HEK293 (cell line): ENCODE measurements around the gene LDB1.

Source experiments
- CTCF ChIA-PET: fragments of 350-600 bp; formaldehyde crosslinking; extraction: SDS; loops from one replicate; lab custom pipeline; 2021; ENCODE audit warnings: antibody characterized with exemption; lab: Yijun Ruan, JAX
- POLR2A ChIA-PET: fragments of 300-600 bp; formaldehyde crosslinking; extraction: SDS; loops from one replicate; lab custom pipeline; 2020; ENCODE audit warnings: antibody characterized with exemption, inconsistent platforms; lab: Yijun Ruan, JAX
- H3K27ac ChIP-seq: fragments of 200-500 bp; sonication (Bioruptor generic); 2 replicates; pipeline ENCODE4 v1.5.1; 2014; ENCODE audit warnings: low read depth, low read length, control low read depth, inconsistent platforms; ENCODE audit errors: extremely low read depth
- H3K36me3 ChIP-seq, 2 experiments: fragments of 200-500 bp in 1 of 2; sonication (Bioruptor generic) in 1 of 2; 1 replicate in 1 of 2; 2 replicates in 1 of 2; pipeline ENCODE4 v1.5.1; 2014 to 2017; ENCODE audit warnings: inconsistent platforms in 2 of 2, low read length in 2 of 2; ENCODE audit not compliant: control insufficient read depth in 2 of 2, insufficient read depth in 1 of 2
- H3K4me1 ChIP-seq: fragments of 200-500 bp; sonication (Bioruptor generic); 2 replicates; pipeline ENCODE4 v1.5.1; 2014; ENCODE audit warnings: mild to moderate bottlenecking, low read length, inconsistent platforms; ENCODE audit not compliant: control insufficient read depth, insufficient read depth
- H3K4me3 ChIP-seq: 2 replicates; pipeline ENCODE4 v1.5.1; 2011; ENCODE audit warnings: low read depth, mild to moderate bottlenecking, control low read depth, low read length, moderate library complexity
- H3K9me3 ChIP-seq: fragments of 200-500 bp; sonication (Bioruptor generic); 2 replicates; pipeline ENCODE4 v1.5.1; 2014; ENCODE audit warnings: low read depth, low read length, inconsistent platforms; ENCODE audit not compliant: control insufficient read depth, insufficient read depth
- GLIS1 ChIP-seq: fragments of 450-650 bp; formaldehyde crosslinking; IDR thresholded peaks from 2 replicates; pipeline ENCODE4 v1.5.1; 2016; ENCODE audit warnings: missing biosample characterization, missing genetic modification characterization
- PATZ1 ChIP-seq: fragments of 450-650 bp; formaldehyde crosslinking; IDR thresholded peaks from 2 replicates; pipeline ENCODE4 v1.5.1; 2016; ENCODE audit warnings: missing biosample characterization, missing genetic modification characterization
- SP3 ChIP-seq: fragments of 450-650 bp; formaldehyde crosslinking; IDR thresholded peaks from 2 replicates; pipeline ENCODE4 v1.5.1; 2016; ENCODE audit warnings: missing biosample characterization, missing genetic modification characterization
- WT1 ChIP-seq: fragments of 450-650 bp; formaldehyde crosslinking; IDR thresholded peaks from 2 replicates; pipeline ENCODE4 v1.5.1; 2016; ENCODE audit warnings: missing biosample characterization, missing genetic modification characterization
- ZBTB48 ChIP-seq: fragments of 450-650 bp; formaldehyde crosslinking; IDR thresholded peaks from 2 replicates; pipeline ENCODE4 v1.5.1; 2016; ENCODE audit warnings: missing biosample characterization, missing genetic modification characterization
- ZEB2 ChIP-seq: fragments of 450-650 bp; formaldehyde crosslinking; IDR thresholded peaks from 2 replicates; pipeline ENCODE4 v1.5.1; 2016; ENCODE audit warnings: missing biosample characterization, missing genetic modification characterization
- ZNF19 ChIP-seq: fragments of 450-650 bp; formaldehyde crosslinking; IDR thresholded peaks from 2 replicates; pipeline ENCODE4; 2016; ENCODE audit warnings: missing biosample characterization, missing genetic modification characterization, low read depth
- ZNF335 ChIP-seq: fragments of 450-650 bp; formaldehyde crosslinking; conservative IDR thresholded peaks from 2 replicates; pipeline ENCODE4 v1.5.1; 2016; ENCODE audit warnings: missing biosample characterization, missing genetic modification characterization
- ZNF394 ChIP-seq: fragments of 450-650 bp; formaldehyde crosslinking; IDR thresholded peaks from 2 replicates; pipeline ENCODE4 v1.5.1; 2016; ENCODE audit warnings: missing biosample characterization, missing genetic modification characterization, mild to moderate bottlenecking, moderate library complexity, borderline replicate concordance
- ZNF416 ChIP-seq: fragments of 450-650 bp; formaldehyde crosslinking; IDR thresholded peaks from 2 replicates; pipeline ENCODE4 v1.5.1; 2016; ENCODE audit warnings: missing biosample characterization, missing genetic modification characterization
- ZNF530 ChIP-seq: fragments of 450-650 bp; formaldehyde crosslinking; IDR thresholded peaks from 2 replicates; pipeline ENCODE4 v1.5.1; 2016; ENCODE audit warnings: low read depth, missing biosample characterization, missing genetic modification characterization
- ZNF600 ChIP-seq: fragments of 450-650 bp; formaldehyde crosslinking; IDR thresholded peaks from 2 replicates; pipeline ENCODE4 v1.5.1; 2016; ENCODE audit warnings: missing biosample characterization, missing genetic modification characterization
- ZNF623 ChIP-seq: fragments of 450-650 bp; formaldehyde crosslinking; IDR thresholded peaks from 2 replicates; pipeline ENCODE4 v1.5.1; 2016; ENCODE audit warnings: missing biosample characterization, missing genetic modification characterization
- ZNF677 ChIP-seq: fragments of 450-650 bp; IDR thresholded peaks from 2 replicates; pipeline ENCODE4 v1.5.0; 2018; ENCODE audit warnings: missing biosample characterization, mild to moderate bottlenecking, missing genetic modification characterization, moderate library complexity
- ZNF791 ChIP-seq: fragments of 450-650 bp; formaldehyde crosslinking; IDR thresholded peaks from 2 replicates; pipeline ENCODE4 v1.5.1; 2016; ENCODE audit warnings: missing biosample characterization, missing genetic modification characterization
- ZNF792 ChIP-seq: fragments of 450-650 bp; formaldehyde crosslinking; IDR thresholded peaks from 2 replicates; pipeline ENCODE4 v1.5.1; 2016; ENCODE audit warnings: missing biosample characterization, missing genetic modification characterization
- TF ChIP-seq, protein P1 (sequence below): fragments of 450-650 bp; formaldehyde crosslinking; conservative IDR thresholded peaks from 2 replicates; pipeline ENCODE4 v1.5.1; 2016; ENCODE audit warnings: low read depth, missing biosample characterization, missing genetic modification characterization
- TF ChIP-seq, protein P2 (sequence below): fragments of 450-650 bp; formaldehyde crosslinking; IDR thresholded peaks from 2 replicates; pipeline ENCODE4 v1.5.1; 2016; ENCODE audit warnings: missing biosample characterization, missing genetic modification characterization, borderline replicate concordance
- TF ChIP-seq, protein P3 (sequence below): fragments of 450-650 bp; formaldehyde crosslinking; IDR thresholded peaks from 2 replicates; pipeline ENCODE4 v1.5.1; 2016; ENCODE audit warnings: missing biosample characterization, missing genetic modification characterization
- TF ChIP-seq, protein P4 (sequence below): fragments of 450-650 bp; formaldehyde crosslinking; IDR thresholded peaks from 2 replicates; pipeline ENCODE4 v1.5.1; 2017; ENCODE audit warnings: missing biosample characterization, missing genetic modification characterization

LDB1 gene

DNA sequence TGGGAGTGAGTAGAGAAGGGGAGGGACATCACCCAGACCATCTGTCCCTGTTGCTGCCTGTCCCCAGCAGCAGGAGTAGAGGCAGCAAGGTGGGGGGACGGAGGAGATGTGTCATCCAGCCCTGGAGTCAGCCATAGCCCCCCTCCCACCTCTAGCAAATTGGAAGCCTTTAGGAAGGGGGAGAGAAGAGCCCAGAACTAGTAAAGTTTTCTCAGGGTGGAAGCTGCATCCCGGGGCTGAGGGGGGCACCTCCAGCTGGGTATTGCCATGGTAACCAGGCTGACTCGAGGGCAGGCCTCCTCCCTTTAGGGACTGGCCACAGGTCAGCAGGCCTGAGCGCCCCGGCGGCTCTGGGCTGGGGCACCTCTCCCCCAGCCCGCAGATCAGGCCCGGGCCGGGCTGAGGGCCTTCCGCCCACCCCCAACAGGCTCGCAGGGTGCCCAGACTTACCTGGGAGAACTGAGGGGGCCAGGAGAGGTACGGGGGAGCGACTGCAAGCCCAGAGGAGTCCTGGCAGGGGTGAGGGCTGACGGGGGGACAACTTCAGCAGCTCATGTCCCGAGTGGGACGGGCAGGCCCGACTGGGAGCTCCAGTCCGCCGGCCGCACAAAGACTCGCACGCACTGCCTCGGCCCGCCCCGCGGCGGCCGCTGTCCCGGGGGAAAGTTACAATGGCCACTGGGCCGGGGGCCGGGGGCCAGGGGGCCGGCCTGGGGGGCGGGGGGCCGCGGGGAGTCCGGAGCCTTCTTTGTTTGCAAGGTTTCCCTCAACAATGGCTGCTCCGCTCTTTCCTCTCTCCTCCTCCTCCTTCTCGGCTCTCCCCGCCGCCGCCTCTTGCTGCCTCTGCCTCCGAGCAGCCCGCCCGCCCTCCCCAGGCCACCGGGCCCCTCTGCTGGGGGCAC is 6.0 kb downstream of the LDB1 start:
- ChIA-PET POLR2A (interaction anchor here (0.7 to 2.2 kb wide), 18 partner anchors 8 to 1074 kb away, joined by 3 to 26 read pairs (median 6); partner anchors contain the start of genes ARMH3, GBF1, NOLC1 and PPRC1), CTCF (interaction anchor here (1.2 to 2.9 kb wide), 2 partner anchors 13 to 41 kb away, joined by 4 to 9 read pairs; no protein-coding TSS in a partner anchor)
- H3K4me3 ChIP-seq, result peak overlapping the region; percentile 70
- H3K9me3 ChIP-seq, result no peaks in the 10 kb centered on the region
- H3K27ac ChIP-seq, result peak overlapping the region; percentile 73; the same call in 1 of the 2 replicates
- H3K4me1 ChIP-seq, result peaks cover 42% of the 10 kb centered on the region
- peaks cover 13 to 27% of the 10 kb centered on the region in 2 experiments; a peak in 2 of 3 replicates for H3K36me3 ChIP-seq
- TF ChIP-seq ZNF335 (tag by site-specific recombination) (peak; percentile 94), ZNF416 (no peak), ZNF600 (tag by site-specific recombination) (peak; percentile 55), ZNF394 (0 out of 2 replicates have a peak, but pooled peaks have one; percentile 14), GLIS1 (tag by site-specific recombination) (peak; percentile 93), PATZ1 (tag by site-specific recombination) (peak; percentile 70), SP3 (tag by site-specific recombination) (0 out of 2 replicates have a peak, but pooled peaks have one; percentile 22), ZNF677 (tag by site-specific recombination) (no peak), ZNF19 (tag by site-specific recombination) (no peak), ZNF530 (tag by site-specific recombination) (no peak), ZEB2 (tag by site-specific recombination) (no peak), ZBTB48 (tag by site-specific recombination) (peak; percentile 32; the same call in 1 of the 2 replicates), ZNF623 (tag by site-specific recombination) (no peak), ZNF792 (tag by site-specific recombination) (no peak), ZNF791 (tag by site-specific recombination) (no peak), WT1 (tag by site-specific recombination) (no peak)
- TF ChIP-seq, protein P1, sequence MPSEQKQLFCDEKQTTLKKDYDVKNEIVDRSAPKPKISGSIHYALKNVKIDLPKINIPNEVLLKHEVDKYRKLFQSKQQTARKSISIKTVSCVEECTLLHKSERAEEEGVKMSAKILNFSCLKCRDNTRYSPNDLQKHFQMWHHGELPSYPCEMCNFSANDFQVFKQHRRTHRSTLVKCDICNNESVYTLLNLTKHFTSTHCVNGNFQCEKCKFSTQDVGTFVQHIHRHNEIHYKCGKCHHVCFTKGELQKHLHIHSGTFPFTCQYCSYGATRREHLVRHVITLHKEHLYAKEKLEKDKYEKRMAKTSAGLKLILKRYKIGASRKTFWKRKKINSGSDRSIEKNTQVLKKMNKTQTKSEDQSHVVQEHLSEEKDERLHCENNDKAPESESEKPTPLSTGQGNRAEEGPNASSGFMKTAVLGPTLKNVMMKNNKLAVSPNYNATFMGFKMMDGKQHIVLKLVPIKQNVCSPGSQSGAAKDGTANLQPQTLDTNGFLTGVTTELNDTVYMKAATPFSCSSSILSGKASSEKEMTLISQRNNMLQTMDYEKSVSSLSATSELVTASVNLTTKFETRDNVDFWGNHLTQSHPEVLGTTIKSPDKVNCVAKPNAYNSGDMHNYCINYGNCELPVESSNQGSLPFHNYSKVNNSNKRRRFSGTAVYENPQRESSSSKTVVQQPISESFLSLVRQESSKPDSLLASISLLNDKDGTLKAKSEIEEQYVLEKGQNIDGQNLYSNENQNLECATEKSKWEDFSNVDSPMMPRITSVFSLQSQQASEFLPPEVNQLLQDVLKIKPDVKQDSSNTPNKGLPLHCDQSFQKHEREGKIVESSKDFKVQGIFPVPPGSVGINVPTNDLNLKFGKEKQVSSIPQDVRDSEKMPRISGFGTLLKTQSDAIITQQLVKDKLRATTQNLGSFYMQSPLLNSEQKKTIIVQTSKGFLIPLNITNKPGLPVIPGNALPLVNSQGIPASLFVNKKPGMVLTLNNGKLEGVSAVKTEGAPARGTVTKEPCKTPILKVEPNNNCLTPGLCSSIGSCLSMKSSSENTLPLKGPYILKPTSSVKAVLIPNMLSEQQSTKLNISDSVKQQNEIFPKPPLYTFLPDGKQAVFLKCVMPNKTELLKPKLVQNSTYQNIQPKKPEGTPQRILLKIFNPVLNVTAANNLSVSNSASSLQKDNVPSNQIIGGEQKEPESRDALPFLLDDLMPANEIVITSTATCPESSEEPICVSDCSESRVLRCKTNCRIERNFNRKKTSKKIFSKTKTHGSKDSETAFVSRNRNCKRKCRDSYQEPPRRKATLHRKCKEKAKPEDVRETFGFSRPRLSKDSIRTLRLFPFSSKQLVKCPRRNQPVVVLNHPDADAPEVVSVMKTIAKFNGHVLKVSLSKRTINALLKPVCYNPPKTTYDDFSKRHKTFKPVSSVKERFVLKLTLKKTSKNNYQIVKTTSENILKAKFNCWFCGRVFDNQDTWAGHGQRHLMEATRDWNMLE, result no peak
- TF ChIP-seq, protein P2, sequence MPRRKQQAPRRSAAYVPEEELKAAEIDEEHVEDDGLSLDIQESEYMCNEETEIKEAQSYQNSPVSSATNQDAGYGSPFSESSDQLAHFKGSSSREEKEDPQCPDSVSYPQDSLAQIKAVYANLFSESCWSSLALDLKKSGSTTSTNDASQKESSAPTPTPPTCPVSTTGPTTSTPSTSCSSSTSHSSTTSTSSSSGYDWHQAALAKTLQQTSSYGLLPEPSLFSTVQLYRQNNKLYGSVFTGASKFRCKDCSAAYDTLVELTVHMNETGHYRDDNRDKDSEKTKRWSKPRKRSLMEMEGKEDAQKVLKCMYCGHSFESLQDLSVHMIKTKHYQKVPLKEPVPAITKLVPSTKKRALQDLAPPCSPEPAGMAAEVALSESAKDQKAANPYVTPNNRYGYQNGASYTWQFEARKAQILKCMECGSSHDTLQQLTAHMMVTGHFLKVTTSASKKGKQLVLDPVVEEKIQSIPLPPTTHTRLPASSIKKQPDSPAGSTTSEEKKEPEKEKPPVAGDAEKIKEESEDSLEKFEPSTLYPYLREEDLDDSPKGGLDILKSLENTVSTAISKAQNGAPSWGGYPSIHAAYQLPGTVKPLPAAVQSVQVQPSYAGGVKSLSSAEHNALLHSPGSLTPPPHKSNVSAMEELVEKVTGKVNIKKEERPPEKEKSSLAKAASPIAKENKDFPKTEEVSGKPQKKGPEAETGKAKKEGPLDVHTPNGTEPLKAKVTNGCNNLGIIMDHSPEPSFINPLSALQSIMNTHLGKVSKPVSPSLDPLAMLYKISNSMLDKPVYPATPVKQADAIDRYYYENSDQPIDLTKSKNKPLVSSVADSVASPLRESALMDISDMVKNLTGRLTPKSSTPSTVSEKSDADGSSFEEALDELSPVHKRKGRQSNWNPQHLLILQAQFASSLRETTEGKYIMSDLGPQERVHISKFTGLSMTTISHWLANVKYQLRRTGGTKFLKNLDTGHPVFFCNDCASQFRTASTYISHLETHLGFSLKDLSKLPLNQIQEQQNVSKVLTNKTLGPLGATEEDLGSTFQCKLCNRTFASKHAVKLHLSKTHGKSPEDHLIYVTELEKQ, result no peak
- TF ChIP-seq, protein P3, sequence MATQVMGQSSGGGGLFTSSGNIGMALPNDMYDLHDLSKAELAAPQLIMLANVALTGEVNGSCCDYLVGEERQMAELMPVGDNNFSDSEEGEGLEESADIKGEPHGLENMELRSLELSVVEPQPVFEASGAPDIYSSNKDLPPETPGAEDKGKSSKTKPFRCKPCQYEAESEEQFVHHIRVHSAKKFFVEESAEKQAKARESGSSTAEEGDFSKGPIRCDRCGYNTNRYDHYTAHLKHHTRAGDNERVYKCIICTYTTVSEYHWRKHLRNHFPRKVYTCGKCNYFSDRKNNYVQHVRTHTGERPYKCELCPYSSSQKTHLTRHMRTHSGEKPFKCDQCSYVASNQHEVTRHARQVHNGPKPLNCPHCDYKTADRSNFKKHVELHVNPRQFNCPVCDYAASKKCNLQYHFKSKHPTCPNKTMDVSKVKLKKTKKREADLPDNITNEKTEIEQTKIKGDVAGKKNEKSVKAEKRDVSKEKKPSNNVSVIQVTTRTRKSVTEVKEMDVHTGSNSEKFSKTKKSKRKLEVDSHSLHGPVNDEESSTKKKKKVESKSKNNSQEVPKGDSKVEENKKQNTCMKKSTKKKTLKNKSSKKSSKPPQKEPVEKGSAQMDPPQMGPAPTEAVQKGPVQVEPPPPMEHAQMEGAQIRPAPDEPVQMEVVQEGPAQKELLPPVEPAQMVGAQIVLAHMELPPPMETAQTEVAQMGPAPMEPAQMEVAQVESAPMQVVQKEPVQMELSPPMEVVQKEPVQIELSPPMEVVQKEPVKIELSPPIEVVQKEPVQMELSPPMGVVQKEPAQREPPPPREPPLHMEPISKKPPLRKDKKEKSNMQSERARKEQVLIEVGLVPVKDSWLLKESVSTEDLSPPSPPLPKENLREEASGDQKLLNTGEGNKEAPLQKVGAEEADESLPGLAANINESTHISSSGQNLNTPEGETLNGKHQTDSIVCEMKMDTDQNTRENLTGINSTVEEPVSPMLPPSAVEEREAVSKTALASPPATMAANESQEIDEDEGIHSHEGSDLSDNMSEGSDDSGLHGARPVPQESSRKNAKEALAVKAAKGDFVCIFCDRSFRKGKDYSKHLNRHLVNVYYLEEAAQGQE (tag by site-specific recombination), result no peak
- TF ChIP-seq, protein P4, sequence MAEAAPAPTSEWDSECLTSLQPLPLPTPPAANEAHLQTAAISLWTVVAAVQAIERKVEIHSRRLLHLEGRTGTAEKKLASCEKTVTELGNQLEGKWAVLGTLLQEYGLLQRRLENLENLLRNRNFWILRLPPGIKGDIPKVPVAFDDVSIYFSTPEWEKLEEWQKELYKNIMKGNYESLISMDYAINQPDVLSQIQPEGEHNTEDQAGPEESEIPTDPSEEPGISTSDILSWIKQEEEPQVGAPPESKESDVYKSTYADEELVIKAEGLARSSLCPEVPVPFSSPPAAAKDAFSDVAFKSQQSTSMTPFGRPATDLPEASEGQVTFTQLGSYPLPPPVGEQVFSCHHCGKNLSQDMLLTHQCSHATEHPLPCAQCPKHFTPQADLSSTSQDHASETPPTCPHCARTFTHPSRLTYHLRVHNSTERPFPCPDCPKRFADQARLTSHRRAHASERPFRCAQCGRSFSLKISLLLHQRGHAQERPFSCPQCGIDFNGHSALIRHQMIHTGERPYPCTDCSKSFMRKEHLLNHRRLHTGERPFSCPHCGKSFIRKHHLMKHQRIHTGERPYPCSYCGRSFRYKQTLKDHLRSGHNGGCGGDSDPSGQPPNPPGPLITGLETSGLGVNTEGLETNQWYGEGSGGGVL (tag by site-specific recombination), result peak; percentile 85
